HG02588 (cell line): Measurements from ENCODE around the gene TNFRSF14.
A peak's percentile ranks its signal among the peaks of the same experiment; 100 is the strongest.

Source experiments
- ATAC-seq: cut with Tn5 transposase; IDR thresholded peaks from one replicate; pipeline ENCODE4 v1.9.1; 2021; ENCODE audit warnings: mild to moderate bottlenecking, moderate library complexity; ENCODE audit not compliant: unreplicated experiment

The TNFRSF14 gene

DNA sequence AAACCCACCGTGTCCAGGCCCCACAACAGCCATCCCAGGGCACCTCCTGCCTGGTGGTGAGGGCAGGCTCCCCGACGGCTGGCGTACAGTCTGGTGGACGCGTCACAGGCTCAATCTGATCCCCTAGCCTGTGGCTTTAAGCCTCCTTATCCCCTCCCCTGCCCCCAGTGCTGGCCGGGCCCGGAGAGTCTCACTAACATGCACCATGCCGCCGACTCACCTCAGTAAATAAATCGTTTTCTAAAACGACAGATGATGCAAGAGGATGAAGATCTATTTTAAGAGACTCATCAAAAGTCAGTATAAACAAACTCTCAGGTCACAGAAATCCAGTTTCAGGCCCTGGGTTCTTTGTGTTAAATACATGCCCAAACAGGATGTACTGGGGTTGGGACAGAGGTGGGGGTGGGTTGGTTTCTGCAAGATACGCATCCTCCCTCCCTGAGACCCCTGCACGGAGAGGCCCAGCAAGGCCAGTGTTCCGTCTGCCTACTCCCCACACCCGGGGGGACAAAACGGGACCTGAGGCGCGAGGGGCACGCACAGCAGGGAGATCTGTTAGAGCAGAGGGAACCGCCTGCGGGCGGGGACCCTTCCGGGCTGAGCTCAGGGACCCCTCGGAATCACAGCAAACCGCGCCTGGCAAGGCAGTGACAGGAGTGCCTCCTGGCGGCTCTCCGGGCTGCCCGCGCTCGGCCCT, 32.8 kb upstream of the TNFRSF14 start:
- no peak for ATAC-seq

DNA sequence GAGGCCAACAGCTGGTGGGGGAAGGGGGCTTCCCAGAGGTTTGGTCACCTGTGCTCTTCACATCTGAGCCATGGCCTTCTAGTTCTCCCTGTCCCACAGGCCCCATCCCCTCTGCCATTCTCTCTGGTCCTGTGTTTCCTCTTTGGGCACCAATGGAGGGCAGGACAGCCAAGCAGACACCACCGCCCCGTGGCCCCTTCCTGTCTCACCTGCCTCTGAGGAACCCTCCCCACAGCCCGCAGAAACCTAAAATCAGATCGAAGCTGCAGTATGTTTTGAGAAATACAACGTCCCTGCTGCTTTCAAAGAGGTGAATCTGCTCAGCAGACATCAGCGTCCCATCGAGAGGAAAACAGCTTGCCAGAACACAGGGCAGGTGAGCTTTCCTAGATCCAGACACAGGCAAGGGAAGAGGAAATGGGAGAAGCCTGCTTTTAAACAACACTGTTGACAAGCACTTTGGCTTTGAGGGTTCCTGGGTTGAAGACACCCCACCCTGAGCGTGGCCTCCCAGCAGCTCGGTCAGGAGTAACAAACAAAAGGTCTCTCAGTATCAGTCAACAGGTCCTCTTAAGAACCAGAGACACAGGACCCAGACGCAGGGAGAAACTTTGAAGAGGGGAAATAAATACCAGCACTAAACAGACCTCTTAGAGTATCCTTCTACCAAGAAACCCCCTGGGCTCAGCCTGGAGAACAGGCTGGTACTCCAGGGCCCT, 32.1 kb upstream of the TNFRSF14 start:
- ATAC-seq, result no peak

DNA sequence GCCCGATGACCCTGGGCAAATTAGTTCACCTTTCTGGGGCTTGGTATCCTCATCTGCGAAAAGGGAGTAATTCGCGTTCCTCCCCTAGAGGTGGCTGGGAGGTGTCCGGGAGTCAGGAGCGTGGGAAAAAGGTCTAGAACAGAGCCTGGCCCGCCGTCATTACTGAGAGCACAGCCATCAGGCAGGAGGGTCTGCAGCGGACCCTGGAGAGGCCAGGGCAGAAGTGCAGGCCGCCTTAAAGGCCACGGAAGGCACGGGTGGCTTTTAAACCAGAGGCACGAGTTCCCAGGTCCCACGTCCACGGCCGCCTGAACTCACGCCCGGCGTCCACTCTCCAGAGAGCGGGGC, 30.6 kb upstream of the TNFRSF14 start:
- no peak for ATAC-seq

GRCh38 chr1:2525920-2526823, 30.0 kb upstream of the TNFRSF14 start, which contains the start of gene PANK4:
Gene PANK4 (minus strand): TSS chr1:2526596. CDS start chr1:2526587, 9 bp downstream.
- ATAC-seq, result peak; percentile 79

- ATAC-seq, result peak; percentile 30
Observed at GRCh38 chr1:2526824-2527555, 29.2 kb upstream of the TNFRSF14 start.

GRCh38 chr1:2527556-2527860, 28.7 kb upstream of the TNFRSF14 start:
- no peak for ATAC-seq

- ATAC-seq, result no peak
Observed at GRCh38 chr1:2528016-2528415, 28.2 kb upstream of the TNFRSF14 start.

GRCh38 chr1:2528611-2528965, 27.6 kb upstream of the TNFRSF14 start:
- ATAC-seq, result no peak

GRCh38 chr1:2528966-2529783, 27.0 kb upstream of the TNFRSF14 start:
- ATAC-seq, result no peak

GRCh38 chr1:2529784-2530512, 26.2 kb upstream of the TNFRSF14 start, which contains the start of gene HES5:
Gene HES5 (minus strand): TSS chr1:2530263. CDS start chr1:2530164, 99 bp downstream.
- ATAC-seq, result no peak

GRCh38 chr1:2530513-2531361, 25.4 kb upstream of the TNFRSF14 start:
- no peak for ATAC-seq

DNA sequence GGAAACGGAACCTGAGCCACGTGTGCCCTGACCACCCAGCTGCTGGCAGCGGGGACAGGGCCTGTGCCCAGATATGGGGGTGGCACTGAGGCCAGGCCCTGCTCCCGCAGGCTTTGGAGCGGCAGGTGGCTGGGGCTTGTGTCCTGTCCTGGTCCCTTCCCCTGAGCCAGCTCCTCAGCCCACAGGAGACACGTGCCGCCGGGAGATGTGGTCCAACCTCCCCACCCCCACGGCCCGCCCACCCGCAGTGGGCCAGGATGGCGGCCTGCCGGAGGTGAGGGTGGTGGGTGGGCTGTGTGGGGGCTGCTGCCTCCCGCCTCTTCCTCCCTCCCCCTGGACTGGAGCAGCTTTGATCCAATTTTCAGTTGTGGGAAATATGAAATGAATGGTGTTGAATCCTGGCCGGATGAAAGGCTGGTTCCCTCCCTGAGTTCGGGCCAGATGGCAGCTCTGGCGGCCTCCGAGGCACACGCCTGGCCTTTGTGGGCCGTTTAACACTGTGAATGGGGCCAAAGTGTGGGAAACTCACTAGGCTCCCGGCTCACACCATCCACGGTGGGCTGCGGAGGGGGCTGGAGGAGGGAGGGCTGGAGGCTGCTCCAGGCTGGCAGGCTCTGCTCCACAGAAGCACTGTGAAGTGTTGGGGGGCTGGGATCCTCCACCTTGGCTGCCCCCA, 23.5 kb upstream of the TNFRSF14 start:
- ATAC-seq, result no peak

DNA sequence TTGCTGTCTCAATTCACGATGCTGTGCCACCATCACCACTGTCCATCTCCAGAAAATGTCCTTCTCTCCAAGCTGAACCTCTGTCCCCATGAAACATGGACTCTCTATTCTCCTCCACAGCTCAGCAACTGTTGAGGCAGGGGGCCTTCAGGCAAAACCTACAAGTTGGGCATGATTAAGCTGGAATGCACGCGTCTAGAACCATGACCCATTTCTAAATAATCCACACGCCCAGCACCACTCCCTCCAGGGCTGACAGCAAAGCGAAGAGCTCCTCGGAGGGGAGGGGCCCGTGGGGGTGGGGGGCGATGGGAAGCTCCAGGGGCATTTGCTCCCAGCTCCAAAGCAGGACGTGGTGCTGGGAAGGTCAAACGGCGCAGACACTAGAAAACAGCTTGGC, 22.8 kb upstream of the TNFRSF14 start:
- ATAC-seq, result no peak

DNA sequence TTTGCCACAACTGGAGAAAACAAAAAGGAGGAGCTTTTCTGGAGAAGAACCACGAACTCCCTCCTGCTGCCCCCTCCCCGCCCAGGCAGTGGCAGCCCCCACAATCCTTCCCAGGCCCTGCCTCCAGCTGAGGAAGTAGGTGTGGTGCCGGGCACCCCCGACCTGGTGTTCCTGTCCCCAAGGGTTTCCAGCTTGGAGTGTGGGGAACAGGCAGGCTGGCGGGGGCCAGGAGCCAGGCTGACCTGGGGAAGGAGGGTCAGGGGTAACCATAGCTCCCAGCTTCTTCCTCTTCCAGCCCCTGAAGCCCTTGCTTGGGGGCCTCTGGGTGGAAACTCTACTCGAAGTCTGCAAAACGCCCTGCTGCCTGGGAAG, 21.9 kb upstream of the TNFRSF14 start:
- no peak for ATAC-seq

GRCh38 chr1:2534687-2535441, 21.3 kb upstream of the TNFRSF14 start:
- no peak for ATAC-seq

GRCh38 chr1:2535455-2535854, 20.7 kb upstream of the TNFRSF14 start:
- no peak for ATAC-seq

DNA sequence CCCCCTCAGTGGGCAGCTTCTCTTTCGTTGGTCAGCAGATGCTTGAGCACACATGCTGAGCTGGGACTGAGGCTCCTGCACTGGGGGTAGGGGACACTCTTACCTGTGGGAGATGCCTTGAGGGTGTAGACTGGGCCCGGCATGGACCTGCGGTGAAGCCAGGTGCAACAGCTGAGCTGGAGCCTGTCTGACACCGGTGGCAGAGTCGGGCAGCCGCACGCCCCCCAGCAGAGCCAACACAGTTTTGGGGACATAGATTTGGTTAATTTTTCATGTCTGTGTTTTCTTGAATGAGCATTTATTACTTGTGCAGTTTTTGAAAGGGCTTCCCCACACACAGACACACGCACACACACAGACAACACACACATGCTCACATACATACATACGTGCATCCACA, 20.2 kb upstream of the TNFRSF14 start:
- ATAC-seq, result no peak

DNA sequence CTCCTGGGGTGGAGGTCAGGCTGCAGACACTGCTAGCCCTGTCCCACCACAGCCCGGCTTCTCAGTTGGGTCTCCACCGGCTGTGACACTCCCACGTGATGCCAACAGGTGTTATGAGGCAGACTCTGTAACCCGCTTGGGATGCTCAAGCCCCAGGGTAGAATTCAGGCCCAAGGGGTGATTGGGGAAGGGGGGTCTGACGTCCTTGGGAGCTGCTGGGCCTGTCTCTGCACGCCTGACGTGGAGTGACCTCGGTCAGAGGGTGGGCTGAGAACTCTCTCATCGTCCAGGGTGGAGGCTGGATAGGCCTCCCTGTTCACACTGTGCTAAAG, 18.4 kb upstream of the TNFRSF14 start:
- no peak for ATAC-seq
